GM19193 (cell line): ENCODE measurements around the gene STX18.

Experiments used
- POLR2A ChIP-seq: IDR thresholded peaks from 4 replicates; pipeline ENCODE4 v1.6.1; 2011; ENCODE audit not compliant: insufficient read depth, insufficient read length; ENCODE audit errors: extremely low read depth

Gene STX18

DNA sequence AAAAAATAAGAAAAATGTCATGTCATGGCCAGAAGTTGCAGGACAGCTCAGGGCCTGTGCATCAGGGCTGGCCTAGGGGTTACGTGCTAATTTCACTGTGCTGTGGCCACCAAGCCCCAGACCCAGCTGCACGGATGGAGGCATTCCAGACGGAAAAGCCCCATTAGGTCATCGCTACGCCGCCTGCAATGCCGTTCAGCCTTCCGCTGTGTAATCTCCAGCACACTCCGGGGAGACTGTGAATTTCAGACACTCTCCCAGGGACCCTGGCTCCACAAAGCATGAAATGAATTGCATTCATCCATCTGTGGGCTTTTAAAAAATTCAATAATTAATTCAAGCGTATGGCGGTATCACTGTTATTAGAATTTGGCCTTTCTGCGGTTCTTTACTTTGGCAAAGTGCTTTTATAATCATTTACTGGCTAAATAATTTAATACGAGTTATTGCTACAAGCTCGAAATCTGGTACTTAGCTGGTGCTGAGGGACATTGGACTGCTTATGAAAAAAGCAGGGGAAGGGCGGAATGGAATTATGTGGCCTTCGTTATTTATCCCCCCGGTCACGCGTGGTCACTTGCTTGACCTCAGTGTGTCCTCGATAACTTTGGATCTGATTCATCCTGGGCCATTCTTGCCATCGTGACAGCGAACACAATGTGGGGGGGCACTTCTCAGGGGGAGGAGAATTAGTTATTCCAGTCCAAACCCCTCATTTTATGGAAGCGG lies 164.0 kb downstream of the STX18 start:
- TF ChIP-seq POLR2A = no peak

DNA sequence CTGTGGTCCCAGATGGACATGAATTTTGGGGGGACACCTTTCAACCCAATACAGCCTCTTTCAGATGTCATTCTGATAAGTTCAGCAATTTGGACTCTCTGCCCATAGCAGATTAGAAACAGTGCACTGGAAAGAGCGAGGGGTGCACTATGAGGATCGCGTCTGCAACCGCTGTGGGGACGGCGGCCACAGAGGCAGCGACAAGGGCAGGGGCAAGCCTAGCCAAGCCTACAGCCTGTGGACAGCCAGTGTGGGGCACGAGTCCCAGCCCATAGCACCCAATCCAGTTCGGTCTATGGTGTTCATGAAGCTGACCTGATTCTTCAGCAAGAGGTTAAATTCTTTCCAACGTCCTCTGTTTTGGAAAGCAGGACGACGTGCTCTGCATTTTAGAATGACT lies 164.7 kb downstream of the STX18 start:
- TF ChIP-seq POLR2A = no peak

DNA sequence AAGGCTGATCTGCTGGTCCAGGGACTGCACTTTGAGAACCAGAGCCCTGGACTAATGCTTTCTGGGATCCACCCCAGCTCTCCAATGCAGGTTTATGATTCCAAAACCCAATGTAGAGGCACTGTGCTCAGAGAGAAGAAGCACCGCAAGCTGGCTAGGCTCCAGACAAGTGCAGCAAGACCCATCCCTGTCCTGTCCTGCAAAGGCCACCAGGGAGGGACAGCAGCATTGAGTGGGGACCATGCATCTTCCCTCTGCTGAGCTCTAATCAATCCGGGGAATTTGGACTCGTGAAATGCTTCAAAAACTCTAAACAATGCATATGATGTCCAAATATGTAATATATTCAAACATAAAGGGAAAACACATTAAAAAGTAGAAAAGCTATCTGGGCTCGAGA lies 165.8 kb downstream of the STX18 start:
- TF ChIP-seq POLR2A = no peak

DNA sequence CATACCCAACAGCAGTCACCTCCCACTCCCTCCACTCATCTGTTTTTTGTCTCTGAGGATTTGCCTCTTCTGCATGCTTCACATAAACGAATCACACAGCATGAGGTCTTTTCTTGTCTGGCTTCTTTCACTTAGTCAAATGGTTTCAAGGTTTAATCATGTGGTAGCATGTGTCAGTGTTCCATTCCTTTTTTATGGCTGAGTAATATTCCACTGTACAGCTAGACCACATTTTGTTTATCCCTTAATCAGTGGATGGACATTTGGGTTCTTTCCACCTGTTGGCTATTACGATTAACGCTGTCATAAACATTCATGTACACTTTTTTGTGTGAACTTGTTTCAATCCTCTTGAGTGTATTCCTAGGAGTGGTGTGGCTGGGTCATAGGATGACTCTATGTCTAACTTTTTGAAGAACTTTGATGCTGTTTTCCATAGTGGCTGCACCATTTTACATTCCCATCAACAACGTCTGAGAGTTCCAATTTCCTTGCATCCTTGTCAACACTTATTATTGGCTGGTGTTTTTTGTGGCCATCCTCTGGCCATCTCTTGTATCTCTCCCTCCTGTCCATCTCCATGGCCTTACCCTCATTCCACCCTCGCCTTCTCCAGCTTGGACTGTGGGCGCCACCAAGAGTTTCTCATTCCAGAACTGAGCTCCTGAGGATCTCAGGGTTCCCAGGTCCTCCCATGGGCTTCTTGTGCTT lies 167.3 kb downstream of the STX18 start:
- TF ChIP-seq POLR2A = no peak
